GM18502 (cell line): Measurements from ENCODE around the gene PLCL1.

Experiments
- ATAC-seq: cut with Tn5 transposase; IDR thresholded peaks from one replicate; pipeline ENCODE4 v1.9.1; 2021; ENCODE audit warnings: mild to moderate bottlenecking; ENCODE audit not compliant: unreplicated experiment, poor library complexity

Gene PLCL1

DNA sequence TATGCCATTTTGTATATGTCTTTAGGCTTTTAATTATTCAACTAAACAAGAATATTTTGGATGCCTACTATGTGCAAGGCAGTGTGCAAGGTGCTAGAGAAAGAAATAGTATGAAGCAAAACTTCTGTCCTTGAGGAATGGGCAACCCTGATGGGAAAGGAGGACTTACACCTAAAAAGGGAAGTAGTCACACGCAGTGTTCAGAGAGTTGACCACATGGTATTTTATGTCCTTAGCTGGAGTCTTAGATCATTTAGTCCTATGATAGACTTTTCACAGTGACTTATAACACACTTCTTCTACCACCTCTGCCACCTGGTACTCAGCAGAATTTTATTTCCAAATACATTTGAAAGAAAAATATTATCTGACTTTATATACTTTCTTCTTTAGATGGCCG lies 291.6 kb downstream of the PLCL1 start:
- no peak for ATAC-seq

DNA sequence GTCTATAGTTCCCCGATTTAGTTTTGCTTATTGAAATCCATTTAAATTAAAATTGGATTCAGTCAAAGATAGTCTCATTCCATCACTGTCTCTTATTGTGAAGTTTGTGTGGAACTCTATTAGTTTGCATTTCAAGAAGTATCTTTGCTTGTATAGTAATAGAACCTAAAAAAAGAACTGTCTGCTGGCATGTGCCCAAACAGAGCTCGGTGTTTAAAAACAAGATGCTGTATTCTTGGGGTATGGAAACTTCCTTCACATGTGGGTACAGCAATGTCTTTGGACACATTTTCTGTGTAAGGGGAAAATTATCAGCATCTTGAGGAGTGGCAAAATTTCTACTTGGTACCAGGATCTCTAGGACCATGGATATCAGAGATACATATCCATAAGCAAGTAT lies 292.6 kb downstream of the PLCL1 start:
- no peak for ATAC-seq

DNA sequence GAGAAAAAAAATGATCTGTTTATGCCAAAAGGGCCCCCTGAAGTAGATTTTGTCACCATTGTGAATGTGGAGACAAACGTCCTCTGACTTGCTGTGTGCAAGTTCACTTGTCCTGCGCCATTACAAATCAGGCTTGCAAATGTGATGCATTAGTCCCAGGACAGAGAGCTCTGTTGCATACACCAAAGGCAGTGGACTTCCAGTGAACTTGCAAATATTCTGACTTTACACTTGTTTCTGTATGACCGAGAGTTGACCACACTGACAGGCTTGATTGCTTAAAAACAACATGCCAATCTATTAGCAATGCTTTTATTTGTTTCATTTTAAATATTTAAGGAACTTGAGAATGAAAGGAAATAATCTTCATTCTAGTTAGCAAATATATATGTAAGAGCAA lies 293.2 kb downstream of the PLCL1 start:
- no peak for ATAC-seq

DNA sequence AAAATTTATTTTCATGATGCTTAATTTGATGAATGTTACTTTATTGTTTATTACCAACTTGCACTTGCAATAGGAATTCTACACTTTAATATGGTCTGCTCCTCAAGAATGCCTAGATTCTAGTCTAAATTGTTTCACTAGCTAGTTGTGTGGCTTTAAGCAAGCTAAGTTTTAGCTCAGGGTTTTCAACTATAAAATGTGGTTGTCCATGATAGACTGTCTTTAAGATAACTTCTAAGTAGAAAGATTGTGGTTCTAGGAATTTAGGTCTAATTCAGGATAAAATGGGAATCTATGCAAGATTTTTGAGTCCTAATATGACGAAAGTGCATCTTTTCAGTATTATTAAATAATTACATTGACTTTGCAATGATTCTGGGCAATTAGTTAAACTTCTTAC lies 294.0 kb downstream of the PLCL1 start:
- ATAC-seq: no peak

DNA sequence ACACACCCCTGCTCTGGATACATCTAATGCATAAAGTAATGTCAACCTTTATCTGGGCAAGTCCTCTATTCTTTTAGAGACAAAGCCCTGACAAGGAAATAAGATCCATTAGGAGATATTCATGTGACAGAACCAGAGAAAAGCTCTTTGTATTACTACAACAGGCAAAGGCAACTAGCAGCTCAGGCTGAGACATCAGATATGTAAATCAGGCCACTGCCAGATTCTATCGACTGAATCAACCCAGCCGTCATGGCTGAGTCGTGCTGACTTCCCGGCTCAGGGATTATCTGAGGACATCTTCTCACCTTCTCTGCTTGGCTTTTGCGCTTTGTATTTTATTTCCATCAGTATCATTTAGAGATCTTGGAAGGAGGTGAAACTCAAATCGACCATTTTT lies 294.5 kb downstream of the PLCL1 start:
- no peak for ATAC-seq

DNA sequence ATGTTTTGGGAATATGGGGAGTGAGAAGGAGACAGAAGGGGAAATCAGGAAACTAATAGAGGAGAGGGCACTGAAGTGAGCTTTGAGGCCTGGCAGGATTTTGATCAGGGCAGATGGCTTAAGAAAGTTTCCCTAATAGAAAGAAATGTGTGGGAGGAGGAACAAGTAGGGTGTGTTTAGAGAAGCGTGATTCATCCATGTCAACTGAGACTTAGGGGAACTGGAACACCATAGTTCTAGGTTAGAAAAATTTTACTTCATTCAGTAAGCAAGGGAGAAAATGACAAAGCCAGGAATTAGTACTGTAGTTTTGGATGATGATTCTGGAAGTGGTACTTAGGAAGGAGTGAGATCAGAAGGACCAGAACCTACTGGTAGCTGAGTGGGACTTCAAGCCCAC lies 296.0 kb downstream of the PLCL1 start:
- no peak for ATAC-seq

DNA sequence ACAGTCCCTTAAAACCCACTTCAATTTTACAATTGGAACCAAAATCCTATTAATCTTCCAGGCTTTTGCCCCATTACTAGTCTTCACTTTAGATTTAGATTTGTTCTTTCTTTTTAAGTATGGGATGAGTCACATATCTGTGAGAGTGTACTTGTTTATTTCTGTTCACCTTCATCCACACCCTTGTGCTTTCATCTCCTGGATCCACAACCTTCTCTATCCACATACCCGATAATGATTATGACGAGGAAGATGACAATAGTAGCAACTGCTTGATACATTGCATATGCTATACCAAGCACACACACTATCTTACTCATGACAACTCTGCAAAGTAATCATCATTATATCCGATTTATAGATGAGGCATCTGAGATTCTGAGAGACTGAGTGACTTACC lies 297.3 kb downstream of the PLCL1 start:
- ATAC-seq: no peak

DNA sequence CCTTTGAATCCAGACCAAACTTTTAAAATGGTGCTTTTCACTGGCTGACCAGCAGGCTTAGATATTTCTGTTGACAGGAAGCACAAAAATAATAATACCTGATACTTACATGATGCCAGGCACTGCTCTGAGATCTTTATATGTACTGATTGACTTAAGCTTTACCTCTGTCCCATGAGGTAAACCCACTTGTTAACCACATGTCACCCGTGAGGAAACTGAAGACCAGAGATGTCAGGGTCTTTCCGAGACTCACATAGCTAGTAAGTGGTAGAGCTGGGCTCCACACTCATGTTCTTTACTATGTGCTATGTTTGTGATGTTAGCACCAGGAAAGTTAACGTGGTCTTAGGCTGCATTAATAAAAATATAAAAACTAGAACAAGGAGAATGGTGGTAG lies 297.7 kb downstream of the PLCL1 start:
- ATAC-seq: no peak

DNA sequence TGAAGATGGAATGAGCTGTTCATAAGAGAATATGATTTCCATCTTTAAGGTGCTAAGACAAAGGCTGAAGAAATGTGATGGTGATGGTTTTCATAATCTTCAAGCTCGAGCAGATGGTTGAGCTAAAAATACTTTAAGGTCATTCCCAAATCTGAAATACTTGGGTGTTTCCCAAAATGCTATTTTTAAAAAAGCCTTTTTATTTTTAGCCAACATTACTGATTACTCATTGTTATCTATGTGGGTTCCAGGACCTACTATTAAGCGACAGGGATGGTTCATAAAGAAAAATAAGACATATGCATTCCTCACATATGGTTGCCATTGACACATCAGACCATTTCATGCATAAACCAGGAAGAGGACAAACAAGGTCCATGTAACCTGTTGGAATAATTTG lies 298.5 kb downstream of the PLCL1 start:
- no peak for ATAC-seq

DNA sequence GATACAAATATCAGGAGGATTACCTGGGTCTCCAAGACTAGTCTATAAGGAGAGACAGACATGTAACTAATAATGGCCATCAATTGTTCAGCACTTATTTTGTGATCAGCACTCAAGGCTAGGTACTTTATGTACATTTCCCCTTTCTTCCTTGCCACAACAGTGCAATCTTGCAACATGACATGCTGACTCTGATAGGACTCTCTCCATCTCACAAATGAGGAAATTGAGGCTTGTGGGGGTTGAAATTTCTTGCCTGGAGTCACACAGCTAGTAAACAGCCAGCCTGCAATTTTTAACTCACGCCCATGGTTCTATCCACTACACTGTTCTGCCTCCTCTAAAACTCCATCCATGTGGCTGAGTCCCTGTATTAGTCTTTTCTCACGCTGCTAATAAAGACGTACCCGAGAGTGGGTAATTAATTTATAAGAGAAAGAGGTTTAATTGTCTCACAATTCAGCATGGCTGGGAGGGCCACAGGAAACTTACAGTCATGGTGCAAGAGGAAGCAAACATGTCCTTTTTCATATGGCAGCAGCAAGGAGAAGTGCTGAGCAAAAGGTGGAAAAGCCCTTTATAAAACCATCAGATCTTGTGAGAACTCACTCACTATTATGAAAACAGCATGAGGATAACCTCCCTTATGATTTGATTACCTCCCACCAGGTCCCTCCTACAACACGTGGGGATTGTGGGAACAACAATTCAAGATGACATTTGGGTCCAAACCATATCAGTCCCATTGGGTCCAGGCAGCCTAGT lies 302.4 kb downstream of the PLCL1 start:
- ATAC-seq: no peak

DNA sequence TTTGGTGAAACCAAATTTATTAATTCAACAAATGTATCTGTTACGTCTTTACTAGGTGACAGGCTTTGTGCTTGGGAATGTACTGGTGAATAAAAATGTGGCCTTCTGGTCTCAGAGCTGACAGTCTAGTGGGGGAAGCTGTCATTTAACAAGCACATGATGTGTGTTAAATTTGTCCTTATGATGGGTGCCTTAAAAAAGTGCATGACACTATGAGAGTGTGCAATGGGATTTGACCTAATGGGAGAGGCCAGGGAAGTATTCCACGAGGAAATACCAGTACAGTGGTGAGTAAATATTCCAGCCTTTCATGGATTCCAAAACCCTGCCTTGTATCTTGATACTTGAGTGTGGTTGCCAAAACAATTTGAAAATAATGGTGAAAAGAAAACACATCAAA lies 308.9 kb downstream of the PLCL1 start:
- no peak for ATAC-seq

DNA sequence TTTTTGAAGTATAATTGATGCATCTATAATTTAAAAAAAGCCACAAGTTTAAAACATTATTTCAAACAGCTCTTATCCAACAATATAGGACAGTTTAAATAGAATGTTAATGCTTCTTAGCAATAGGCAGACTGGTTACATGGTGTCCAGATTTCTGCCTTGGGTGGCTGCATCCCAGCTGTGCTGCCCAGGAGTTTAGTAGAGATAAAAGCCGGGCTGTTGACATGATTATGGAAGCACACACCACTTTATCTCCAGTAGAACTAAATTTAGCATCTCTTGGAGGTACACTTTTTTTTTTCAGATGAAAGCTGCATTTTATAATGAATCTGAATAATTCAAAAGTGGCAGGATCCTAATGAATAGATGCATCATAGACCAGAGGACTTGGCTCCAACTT lies 309.7 kb downstream of the PLCL1 start:
- ATAC-seq: no peak

DNA sequence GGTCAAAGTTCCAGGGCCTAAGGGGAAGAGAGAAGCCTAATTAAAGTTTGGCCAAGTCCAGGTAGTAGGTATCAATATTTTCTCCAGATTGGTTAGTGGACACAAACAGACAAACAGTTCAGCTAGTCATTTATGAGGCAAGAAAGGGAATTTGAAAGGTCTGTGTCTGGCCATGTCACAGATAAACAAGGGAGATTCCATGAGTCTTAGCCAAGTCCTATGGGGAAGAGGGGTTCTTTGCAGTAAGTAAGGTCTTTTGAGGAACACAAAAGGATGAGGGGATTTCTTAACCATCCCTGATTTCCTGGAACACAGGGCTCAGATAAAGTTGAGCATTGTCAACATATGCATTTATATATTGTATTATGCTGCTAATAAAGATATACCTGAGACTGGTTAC lies 310.8 kb downstream of the PLCL1 start:
- no peak for ATAC-seq

DNA sequence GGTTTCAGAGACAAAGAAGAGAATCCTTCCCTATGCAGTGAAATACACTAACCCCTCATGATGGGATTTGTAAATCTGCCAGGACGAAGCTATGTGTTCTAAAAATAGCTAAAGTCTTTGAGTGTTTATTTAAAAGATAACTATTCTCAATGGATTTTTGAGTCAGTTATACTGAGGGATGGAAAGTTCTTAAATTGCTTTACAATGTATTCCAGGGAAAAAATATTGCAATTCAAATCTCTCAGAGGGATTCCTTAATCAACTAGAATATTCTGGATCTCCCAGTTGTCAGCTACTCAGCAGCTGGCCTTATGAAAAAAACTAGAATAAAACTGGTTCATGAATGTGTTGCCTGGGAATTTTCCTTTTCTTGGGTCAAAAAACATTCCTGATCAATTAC lies 312.4 kb downstream of the PLCL1 start:
- no peak for ATAC-seq

DNA sequence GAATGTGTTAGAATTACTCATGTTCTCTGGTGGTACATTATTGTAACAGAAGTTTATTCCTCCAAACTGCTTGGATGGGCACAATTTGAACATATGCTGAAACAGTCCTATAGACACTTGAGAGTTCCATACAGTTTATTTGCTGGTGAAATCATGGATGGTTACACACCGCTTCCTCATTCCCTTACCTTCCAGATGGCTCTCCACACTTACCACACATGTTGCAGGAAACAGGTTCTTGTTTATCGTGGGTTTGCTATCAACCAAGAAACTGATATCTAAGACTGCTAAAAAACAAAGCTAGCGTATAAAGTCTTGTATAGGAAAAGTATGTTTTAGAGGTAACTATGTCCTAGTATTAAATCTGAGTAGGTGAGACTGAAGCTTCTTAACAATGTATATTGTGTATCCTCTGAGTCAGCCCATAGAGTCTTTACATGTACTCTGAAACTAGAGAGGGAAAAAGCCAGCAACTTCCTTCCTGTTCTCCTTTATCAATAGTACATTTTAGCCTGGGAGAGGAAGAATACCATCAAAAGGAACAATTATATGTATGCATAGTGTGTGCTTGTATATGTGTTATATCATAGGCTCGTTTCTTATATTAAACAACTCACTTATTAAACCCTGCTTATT lies 313.1 kb downstream of the PLCL1 start:
- no peak for ATAC-seq

DNA sequence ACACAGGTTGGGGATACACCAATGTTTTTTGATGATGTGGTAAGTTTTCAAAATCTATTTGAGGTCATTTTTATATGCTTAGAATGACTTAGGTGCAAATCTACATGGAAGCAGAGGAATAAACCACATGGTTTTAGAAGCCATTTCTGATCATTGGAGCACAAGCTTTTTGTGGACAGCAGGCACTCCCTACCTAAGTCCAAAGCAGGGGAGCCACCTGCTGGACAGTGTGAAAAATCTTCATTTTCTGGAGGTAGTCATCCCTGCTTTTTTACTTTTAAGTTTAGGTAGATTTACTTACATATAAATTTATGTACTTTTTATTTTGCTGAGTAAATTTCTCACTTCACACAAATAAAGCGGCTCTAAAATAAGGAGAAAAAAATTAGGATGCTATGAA lies 323.2 kb downstream of the PLCL1 start:
- ATAC-seq: peak; percentile 77

DNA sequence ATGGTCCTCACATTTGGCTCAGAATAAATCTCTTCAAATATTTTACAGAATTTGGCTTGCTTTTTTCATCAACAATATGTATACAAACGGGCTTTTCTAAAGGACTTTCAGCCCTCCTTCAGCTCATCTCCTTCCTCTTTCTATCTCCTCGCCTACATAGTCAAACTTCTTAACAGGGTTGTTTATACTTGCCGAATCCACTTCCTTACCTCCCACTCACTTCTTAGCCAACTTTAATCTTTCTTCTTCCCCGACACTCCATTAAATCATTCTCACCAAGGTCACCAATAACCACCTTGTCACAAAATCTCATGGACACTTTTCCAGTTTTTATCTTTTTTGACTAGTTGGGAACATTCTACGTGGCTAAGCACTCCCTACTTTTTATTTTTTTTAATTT lies 325.2 kb downstream of the PLCL1 start:
- no peak for ATAC-seq

DNA sequence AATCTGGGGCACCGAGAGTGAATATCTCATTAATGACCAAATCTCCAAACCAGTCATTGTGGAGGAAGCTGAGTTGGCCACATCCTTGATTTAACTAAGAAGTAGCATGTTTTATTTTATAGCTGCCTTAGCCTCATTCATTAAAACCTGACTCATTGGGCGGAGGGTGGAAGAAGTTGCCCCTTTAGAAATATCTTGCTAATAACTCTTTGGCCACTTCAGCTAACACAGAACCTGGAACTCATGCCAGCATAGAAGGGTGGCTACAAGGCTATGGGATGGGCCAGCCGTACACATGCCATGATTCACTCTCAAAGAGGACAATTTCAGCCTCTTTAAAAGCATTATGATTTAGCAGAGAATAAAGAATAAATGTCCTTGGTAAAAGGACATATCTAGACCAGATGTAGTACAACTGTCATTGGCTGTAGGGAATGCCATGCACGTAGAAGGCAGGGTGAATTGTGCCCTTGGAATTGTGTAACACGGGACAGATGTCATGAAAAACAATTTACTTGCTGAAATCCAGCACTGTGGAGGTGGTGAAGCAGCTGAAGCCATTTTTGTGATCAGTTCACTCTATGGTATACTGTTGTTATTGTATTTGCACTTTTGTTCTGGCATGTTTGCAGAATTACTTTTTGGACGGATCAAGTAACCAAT lies 330.0 kb downstream of the PLCL1 start:
- no peak for ATAC-seq

DNA sequence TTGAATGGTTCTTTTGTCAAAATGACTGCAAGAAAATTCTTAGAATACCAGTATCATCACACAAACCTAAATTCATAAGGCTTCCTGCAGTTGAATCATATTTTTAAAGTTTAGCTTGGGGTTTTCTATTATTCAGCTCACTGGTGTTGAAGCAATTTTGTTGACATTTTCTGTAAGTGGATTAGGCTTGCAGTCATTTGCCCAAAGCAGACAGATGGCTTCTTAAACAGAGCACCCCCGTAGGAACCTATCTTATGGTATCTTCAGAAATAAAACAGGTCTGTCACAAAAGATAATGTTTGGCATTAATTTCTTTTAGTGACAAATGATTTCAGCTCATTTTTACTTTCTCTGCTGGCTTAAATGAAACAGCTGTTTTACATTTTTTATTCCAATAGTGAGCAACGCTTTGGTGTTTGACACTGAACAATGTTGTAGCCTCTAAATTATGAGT lies 331.1 kb downstream of the PLCL1 start:
- no peak for ATAC-seq

DNA sequence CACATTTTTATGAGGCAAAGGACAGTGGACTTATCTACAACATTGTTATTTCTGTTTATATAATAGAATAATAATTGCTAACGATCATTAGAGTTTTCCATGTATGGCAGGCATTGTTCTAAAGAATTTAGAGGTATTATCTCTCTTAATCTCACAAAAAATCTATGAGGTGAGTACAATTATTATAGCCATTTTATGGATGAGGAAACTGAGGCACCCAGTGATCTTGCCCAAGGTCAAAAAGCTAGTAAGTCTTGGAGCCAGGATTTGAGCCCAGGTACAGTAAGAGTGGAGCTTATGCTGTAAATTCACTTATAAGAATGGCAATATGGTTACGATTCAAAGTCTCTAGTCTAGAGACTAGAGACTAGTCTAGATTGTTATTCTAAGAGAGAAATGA lies 331.7 kb downstream of the PLCL1 start:
- ATAC-seq: no peak

DNA sequence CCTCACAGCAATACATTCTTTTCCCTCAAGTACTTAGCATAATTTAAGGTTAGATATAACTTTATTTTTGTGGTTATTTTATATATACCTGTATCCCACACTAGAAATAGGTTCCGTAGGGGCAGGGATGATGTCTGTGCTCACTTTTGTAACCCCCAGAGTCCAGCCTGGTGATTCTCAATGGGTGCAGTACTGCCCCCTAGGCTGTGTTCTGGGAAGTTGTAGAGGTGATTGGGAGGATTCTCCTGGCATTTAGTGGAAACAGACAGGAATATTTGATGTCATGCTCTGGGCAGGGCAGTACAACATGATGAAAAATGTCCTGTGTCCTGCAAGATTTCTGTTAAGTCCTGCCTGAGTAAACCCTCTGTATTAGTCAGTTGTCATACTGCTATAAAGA lies 333.3 kb downstream of the PLCL1 start:
- no peak for ATAC-seq

DNA sequence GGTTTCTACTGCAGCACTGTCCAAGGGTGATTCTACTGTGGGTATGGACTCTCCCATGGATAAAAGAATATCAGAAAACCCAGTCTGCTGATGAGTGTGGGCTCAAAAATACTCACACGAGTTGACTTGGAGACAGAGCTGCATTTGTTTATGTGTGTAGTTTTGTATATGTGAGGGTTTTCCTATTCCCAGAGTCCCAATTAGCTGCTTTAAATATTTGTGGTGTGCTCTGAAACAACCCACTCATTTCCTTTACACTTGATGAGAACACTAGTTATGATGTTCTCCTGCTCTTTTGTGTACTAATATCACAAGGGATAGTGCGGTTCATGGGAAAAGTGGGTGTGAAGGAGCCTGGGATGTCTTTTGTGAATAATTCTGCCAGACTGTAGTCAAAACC lies 337.3 kb downstream of the PLCL1 start:
- ATAC-seq: no peak
